H9 (cell line): ENCODE results near the gene SCCPDH. TPM values are rescaled to one million over a fixed set of nuclear protein-coding genes. Genes with fewer than 3 reads are reported as not detected.

Experiments
- DNase-seq: peaks from one replicate; pipeline ENCODE4 v3.0.0-alpha.2; 2017
- H2AFZ ChIP-seq: one replicate; pipeline ENCODE4 v1.6.1; 2013; ENCODE audit warnings: mild to moderate bottlenecking, low read length, control low read depth, moderate library complexity
- H2AK5ac ChIP-seq: 2 replicates; pipeline ENCODE4 v1.6.1; 2013; ENCODE audit warnings: low read length, control low read depth, mixed read lengths; ENCODE audit not compliant: insufficient read length
- H2BK120ac ChIP-seq: one replicate; pipeline ENCODE4 v1.6.1; 2013; ENCODE audit warnings: low read depth, mild to moderate bottlenecking, low read length, control low read depth, inconsistent platforms; ENCODE audit not compliant: poor library complexity, severe bottlenecking
- H2BK12ac ChIP-seq: 2 replicates; pipeline ENCODE4 v1.6.1; 2013; ENCODE audit warnings: low read length, control low read depth, mixed read lengths, low read depth; ENCODE audit not compliant: insufficient read length
- H2BK15ac ChIP-seq: 2 replicates; pipeline ENCODE4 v1.6.1; 2013; ENCODE audit warnings: low read depth, low read length, control low read depth
- H2BK20ac ChIP-seq: one replicate; pipeline ENCODE4 v1.6.1; 2013; ENCODE audit warnings: low read depth, mild to moderate bottlenecking, low read length, control low read depth, inconsistent platforms; ENCODE audit not compliant: poor library complexity, severe bottlenecking
- H2BK5ac ChIP-seq: 2 replicates; pipeline ENCODE4 v1.6.1; 2013; ENCODE audit warnings: low read length, control low read depth, mixed read lengths; ENCODE audit not compliant: insufficient read length
- H3K14ac ChIP-seq: 2 replicates; pipeline ENCODE4 v1.6.1; 2013; ENCODE audit warnings: low read length, control low read depth; ENCODE audit not compliant: insufficient read depth
- H3K18ac ChIP-seq: 2 replicates; pipeline ENCODE4 v1.6.1; 2013; ENCODE audit warnings: low read depth, mild to moderate bottlenecking, mixed read lengths, low read length, control low read depth; ENCODE audit not compliant: insufficient read length
- H3K23ac ChIP-seq: 2 replicates; pipeline ENCODE4 v1.6.1; 2013; ENCODE audit warnings: low read length, control low read depth, mixed read lengths, low read depth; ENCODE audit not compliant: insufficient read length
- H3K23me2 ChIP-seq: 2 replicates; pipeline ENCODE4 v1.6.1; 2013; ENCODE audit warnings: low read depth, mild to moderate bottlenecking, mixed read lengths, low read length, control low read depth; ENCODE audit not compliant: insufficient read length, poor library complexity, severe bottlenecking
- H3K27ac ChIP-seq: 2 replicates; pipeline ENCODE4 v1.5.1; 2013; ENCODE audit warnings: low read length, control low read depth, mixed read lengths, low read depth; ENCODE audit not compliant: insufficient read length
- H3K27me3 ChIP-seq: 2 replicates; pipeline ENCODE4 v1.6.1; 2013; ENCODE audit warnings: low read length, control low read depth, inconsistent platforms; ENCODE audit not compliant: insufficient read depth
- H3K4ac ChIP-seq: 2 replicates; pipeline ENCODE4 v1.6.1; 2013; ENCODE audit warnings: low read depth, mild to moderate bottlenecking, control low read depth, inconsistent platforms, low read length, moderate library complexity
- H3K4me1 ChIP-seq: 2 replicates; pipeline ENCODE4 v1.6.1; 2013; ENCODE audit warnings: low read length, control low read depth, inconsistent platforms; ENCODE audit not compliant: insufficient read depth
- H3K4me2 ChIP-seq: 2 replicates; pipeline ENCODE4 v1.6.1; 2013; ENCODE audit warnings: low read length, control low read depth, mixed read lengths; ENCODE audit not compliant: insufficient read length, insufficient read depth
- H3K56ac ChIP-seq: 2 replicates; pipeline ENCODE4 v1.6.1; 2013; ENCODE audit warnings: low read depth, mild to moderate bottlenecking, mixed read lengths, low read length, control low read depth; ENCODE audit not compliant: insufficient read length
- H3K79me1 ChIP-seq: 2 replicates; pipeline ENCODE4 v1.6.1; 2013; ENCODE audit warnings: low read depth, mild to moderate bottlenecking, moderate library complexity, low read length, control low read depth, inconsistent platforms; ENCODE audit not compliant: insufficient read depth, poor library complexity, severe bottlenecking
- H3K79me2 ChIP-seq: 2 replicates; pipeline ENCODE4 v1.6.1; 2013; ENCODE audit warnings: low read length, control low read depth, inconsistent platforms; ENCODE audit not compliant: insufficient read depth
- H3K9ac ChIP-seq: 2 replicates; pipeline ENCODE4 v1.6.1; 2013; ENCODE audit warnings: low read length, control low read depth, mixed read lengths; ENCODE audit not compliant: insufficient read length; ENCODE audit errors: extremely low read depth
- H3K9me3 ChIP-seq: one replicate; pipeline ENCODE4 v1.6.1; 2013; ENCODE audit warnings: low read depth, low read length, inconsistent platforms; ENCODE audit not compliant: control insufficient read depth
- H3T11ph ChIP-seq: one replicate; pipeline ENCODE4 v1.6.1; 2013; ENCODE audit warnings: mild to moderate bottlenecking, low read length, control low read depth, inconsistent platforms
- H4K20me1 ChIP-seq: one replicate; pipeline ENCODE4 v1.6.1; 2013; ENCODE audit not compliant: control insufficient read depth, insufficient read length, insufficient read depth
- H4K5ac ChIP-seq: 2 replicates; pipeline ENCODE4 v1.6.1; 2013; ENCODE audit warnings: low read depth, mild to moderate bottlenecking, mixed read lengths, low read length, control low read depth; ENCODE audit not compliant: insufficient read length
- H4K8ac ChIP-seq: replicated peaks from 2 replicates; pipeline ENCODE4 v1.6.1; 2013; ENCODE audit warnings: low read length, control low read depth, mixed read lengths, low read depth; ENCODE audit not compliant: insufficient read length
- H4K91ac ChIP-seq: 2 replicates; pipeline ENCODE4 v1.6.1; 2013; ENCODE audit warnings: low read depth, mild to moderate bottlenecking, moderate library complexity, mixed read lengths, low read length, control low read depth; ENCODE audit not compliant: insufficient read length
- H3K27ac Mint-ChIP-seq, 3 experiments: 2 replicates in 2 of 3; 3 replicates in 1 of 3; pipeline ENCODE4 v1.8.0; 2020 to 2021; ENCODE audit warnings: mixed read lengths in 3 of 3, mild to moderate bottlenecking in 1 of 3, moderate library complexity in 1 of 3
- H3K27me3 Mint-ChIP-seq: 2 replicates; pipeline ENCODE4 v1.8.0; 2021; ENCODE audit warnings: low read depth, mild to moderate bottlenecking, moderate library complexity, mixed read lengths
- H3K36me3 Mint-ChIP-seq, 3 experiments: 2 replicates in 2 of 3; 3 replicates in 1 of 3; pipeline ENCODE4 v1.8.0; 2020 to 2021; ENCODE audit warnings: low read depth in 3 of 3, mixed read lengths in 3 of 3; ENCODE audit not compliant: insufficient read depth in 1 of 3
- H3K4me1 Mint-ChIP-seq, 2 experiments: 2 replicates each; pipeline ENCODE4 v1.8.0; 2020; ENCODE audit warnings: mixed read lengths in 2 of 2
- H3K4me3 Mint-ChIP-seq, 2 experiments: 2 replicates in 1 of 2; 3 replicates in 1 of 2; pipeline ENCODE4 v1.8.0; 2020 to 2021; ENCODE audit warnings: mild to moderate bottlenecking in 2 of 2, mixed read lengths in 2 of 2, moderate library complexity in 1 of 2
- H3K9me3 Mint-ChIP-seq, 2 experiments: 2 replicates in 1 of 2; 3 replicates in 1 of 2; pipeline ENCODE4 v1.8.0; 2020; ENCODE audit warnings: mild to moderate bottlenecking in 2 of 2, mixed read lengths in 2 of 2, moderate library complexity in 1 of 2
- CTCF ChIP-seq: fragments of 200-600 bp; sonication (generic); conservative IDR thresholded peaks from 3 replicates; pipeline ENCODE4 v1.8.0; 2021; ENCODE audit warnings: antibody characterized with exemption, mild to moderate bottlenecking
- WGBS: extraction: QIAGEN DNeasy Blood & Tissue Kit; methylation state at CpG from one replicate; pipeline ENCODE4 v1.1.7; 2013; ENCODE audit warnings: missing lambda C conversion rate, low lambda C conversion rate, mixed read lengths; ENCODE audit not compliant: insufficient read length; ENCODE audit errors: extremely low coverage; 5-methylcytosine and 5-hydroxymethylcytosine counted together
- total RNA-seq: library from RNA; stranded (reverse); gene quantifications from 2 replicates; pipeline ENCODE4 v1.2.1, GENCODE V29; 2021

The SCCPDH gene
- total RNA-seq, 1 experiment from 2014 or later, result 20.7 TPM

- no peak overlapping the region for H3K4me3 Mint-ChIP-seq
- Histone ChIP-seq H3K4ac (no peak overlapping the region), H4K5ac (no peak overlapping the region), H3K18ac (no peak overlapping the region), H3K14ac (no peak overlapping the region), H3K27ac (no peak overlapping the region), H2BK120ac (no peak overlapping the region), H3K9me3 (no peaks in the 10 kb centered on the region), H3K56ac (no peak overlapping the region), H3K79me2 (no peaks in the 10 kb centered on the region), H2AK5ac (no peak overlapping the region), H3K27me3 (no peaks in the 10 kb centered on the region), H3K23me2 (no peaks in the 10 kb centered on the region), H2BK20ac (no peak overlapping the region), H3K4me2 (no peak overlapping the region), H2BK5ac (no peak overlapping the region), H3K23ac (no peak overlapping the region), H2AFZ (no peak overlapping the region), H3T11ph (no peak overlapping the region), H3K9ac (no peak overlapping the region), H3K79me1 (no peaks in the 10 kb centered on the region), H4K91ac (no peak overlapping the region), H4K20me1 (no peaks in the 10 kb centered on the region), H4K8ac (no peak overlapping the region), H3K4me1 (no peaks in the 10 kb centered on the region), H2BK12ac (no peak overlapping the region), H2BK15ac (no peak overlapping the region)
- no peak for DNase-seq
- no peak for TF ChIP-seq CTCF
- no CpG with 5 or more reads among the region's 9 CpGs for WGBS
- H3K36me3 Mint-ChIP-seq, result peaks cover 0 to 6% (median 4%) of the 10 kb centered on the region in 3 experiments; a peak in 4 of 7 replicates
- no peaks in the 10 kb centered on the region for H3K9me3 Mint-ChIP-seq
- peaks cover 3 to 9% of the 10 kb centered on the region in 2 experiments; a peak in 3 of 4 replicates for H3K4me1 Mint-ChIP-seq
- H3K27me3 Mint-ChIP-seq, result peaks cover 3% of the 10 kb centered on the region; the same call in 1 of the 2 replicates
- no peak overlapping the region for H3K27ac Mint-ChIP-seq
Observed at GRCh38 chr1:246780264-246780663, 56.1 kb downstream of the SCCPDH start.
